Activated naive CD4-positive, alpha-beta T cell (primary cell): ENCODE data around the gene C2CD2.

ENCODE experiments used
- DNase-seq, 4 experiments: peaks; one replicate each; lab custom pipeline; 2025; lab: John Stamatoyannopoulos, UW

The C2CD2 gene

GRCh38 chr21:41846033-41846317 is 107.8 kb downstream of the C2CD2 start:
- DNase-seq: no peak

DNA sequence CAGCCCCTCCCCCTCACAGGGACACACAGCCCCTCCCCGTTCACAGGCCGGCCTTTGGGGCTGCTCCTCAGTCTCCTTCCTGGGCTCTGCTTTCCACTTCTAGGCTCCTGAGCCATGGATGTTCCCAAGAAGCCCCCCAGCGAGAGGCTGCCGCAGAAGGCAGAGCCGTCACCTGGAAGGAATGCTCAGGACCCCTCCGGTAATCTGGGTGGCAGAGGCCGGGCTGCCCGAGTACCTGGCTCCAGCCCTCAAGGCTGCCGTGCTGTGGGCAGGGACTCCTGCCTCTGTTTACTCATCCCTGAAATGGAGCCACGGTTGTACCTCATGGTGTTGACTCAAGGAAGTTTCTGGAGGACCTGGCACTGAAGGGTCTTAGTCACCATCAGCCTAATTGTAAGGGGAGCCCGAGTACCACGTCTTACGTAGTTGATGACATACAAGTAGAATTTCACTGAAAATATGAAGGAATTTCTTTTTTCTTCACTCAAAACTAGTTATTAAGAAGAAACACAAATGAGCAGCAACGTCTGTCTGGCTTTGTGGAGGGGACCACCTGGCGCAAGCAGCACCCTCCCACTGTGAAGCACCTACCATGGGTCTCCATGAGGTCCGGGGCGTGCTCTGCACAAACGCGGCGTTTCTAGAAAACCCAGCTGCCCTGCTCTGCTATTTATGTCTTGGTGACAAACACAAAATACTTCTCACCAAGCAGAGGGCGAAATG is 108.3 kb downstream of the C2CD2 start:
- DNase-seq: no peak

- no peak for DNase-seq
Measured at GRCh38 chr21:41843584-41843983, 110.2 kb downstream of the C2CD2 start.

DNA sequence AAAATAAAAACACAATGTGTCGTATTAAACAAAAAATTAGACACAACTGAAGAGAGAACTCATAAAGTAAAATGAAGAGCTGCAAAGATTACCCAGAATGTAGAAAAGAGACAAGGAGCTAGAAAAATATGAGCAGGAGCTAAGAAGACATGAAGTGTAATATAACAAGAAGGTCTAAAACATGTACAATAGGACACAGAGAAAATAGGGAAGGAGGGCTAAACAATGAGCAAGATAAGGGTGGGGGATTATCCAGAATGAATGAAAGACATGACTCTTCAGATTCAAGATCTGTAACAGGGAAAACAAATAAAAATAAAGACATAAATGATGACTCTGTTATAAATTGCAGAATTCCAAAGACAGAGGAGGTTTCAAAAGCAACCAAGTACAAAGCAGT is 112.9 kb downstream of the C2CD2 start:
- no peak for DNase-seq

DNA sequence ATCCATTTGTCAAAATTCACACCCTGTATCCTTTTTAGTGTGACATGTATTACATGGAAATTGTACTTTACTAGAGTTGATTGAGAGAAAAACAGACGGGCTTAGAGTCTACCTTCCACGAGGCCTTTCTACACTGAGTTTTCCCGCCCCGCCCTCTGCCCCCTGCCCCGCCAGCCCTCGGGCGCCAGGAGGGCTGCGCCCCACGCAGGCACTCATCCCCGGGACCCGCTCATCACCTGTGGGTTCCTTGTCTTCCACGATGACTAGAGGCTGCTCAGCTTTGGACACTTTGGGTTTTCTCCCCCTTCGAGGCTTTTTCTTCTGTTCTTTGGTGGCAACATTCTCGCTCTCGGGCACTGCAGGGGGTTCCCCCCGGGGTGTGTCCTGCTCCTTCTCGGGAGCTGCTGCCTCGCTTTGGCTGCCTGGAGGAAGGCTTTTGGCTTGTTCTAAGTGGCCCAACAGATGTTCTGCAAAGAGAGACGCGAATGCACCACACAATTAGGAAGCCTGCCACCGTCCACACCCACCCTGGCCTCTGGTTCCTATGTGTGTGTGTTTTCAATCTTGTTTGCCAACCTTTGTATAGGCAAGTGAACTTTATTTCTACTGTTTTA is 114.3 kb downstream of the C2CD2 start:
- no peak for DNase-seq

GRCh38 chr21:41837756-41838297 is 116.0 kb downstream of the C2CD2 start:
- no peak for DNase-seq

DNA sequence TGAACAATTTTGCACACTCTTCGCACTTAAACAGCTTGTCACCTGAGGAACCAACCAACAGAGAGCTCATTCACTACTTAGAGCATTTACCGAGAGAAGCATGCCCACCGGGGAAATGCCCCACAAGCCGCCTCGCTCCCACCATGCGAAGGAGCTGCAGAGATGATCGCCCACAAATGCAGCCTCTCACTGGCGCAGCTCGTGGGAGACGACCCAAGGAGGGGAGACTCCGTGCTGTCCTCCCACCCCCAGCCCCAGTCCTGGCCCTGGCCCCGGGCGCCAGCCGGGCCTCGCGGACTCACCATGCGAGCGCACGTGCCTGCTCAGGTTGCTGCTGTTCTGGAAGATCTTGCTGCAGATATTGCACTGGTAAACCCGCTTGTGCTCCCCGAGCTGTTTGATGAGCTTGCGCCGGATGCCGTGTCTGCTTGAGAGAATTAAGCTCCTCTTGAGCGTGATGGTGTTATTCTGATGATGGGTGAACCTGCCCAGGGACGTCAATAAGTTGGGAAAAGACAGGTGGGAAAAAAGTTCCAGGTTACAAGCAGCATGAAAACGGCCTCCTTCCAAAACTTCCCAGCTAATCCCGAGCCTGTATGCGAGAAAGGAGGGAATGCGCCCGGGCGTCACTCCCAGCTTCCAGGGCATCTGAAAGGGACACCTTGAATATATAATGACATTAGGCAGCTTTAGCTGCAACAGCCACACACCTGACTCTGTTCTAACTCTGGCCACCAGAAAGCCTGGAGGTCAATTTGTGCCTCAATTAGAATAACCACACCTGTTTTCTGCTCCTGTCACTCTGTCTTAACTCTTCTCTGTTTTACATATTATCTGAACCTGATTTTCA is 117.4 kb downstream of the C2CD2 start:
- no peak for DNase-seq

DNA sequence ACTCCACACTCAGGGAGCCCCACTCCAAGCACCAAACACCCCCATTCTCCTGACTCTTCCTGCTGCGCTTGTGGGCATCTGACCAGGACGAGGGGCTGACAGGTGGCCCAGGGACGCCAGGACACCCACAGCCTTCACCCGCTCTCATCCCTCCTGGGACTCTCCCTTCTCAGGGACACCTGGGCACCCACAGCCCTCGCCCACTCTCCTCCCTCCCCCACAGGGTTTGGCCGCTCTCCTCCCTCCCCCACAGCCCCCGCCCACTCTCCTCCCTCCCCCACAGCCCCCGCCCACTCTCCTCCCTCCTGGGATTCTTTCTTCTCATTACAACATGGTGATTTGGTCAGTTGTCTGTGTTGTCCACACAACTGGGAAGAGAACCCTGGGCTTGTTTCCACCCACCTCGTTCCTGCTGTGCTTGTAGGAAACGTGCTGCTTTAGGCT is 118.1 kb downstream of the C2CD2 start:
- DNase-seq: no peak
